OCI-LY3 (cell line): ENCODE measurements around the gene NDUFB1.

Source experiments
- H2AFZ ChIP-seq: fragments of 200-600, 300-600 bp; shearing (Covaris generic); 2 replicates; pipeline ENCODE4 v1.6.0; 2014; ENCODE audit warnings: antibody characterized with exemption, low read depth, low read length
- H3K27ac ChIP-seq: fragments of 200-600, 300-600 bp; sonication (generic); 2 replicates; pipeline ENCODE4 v1.5.1; 2014; ENCODE audit warnings: mild to moderate bottlenecking, low read length, moderate library complexity, mixed read lengths
- H3K27me3 ChIP-seq: fragments of 200-600, 300-600 bp; sonication (generic); 2 replicates; pipeline ENCODE4 v1.6.1; 2014; ENCODE audit warnings: low read depth, low read length, mixed read lengths
- H3K36me3 ChIP-seq: fragments of 200-600, 300-600 bp; sonication (generic); replicated peaks from 2 replicates; pipeline ENCODE3; 2014; ENCODE audit warnings: low read depth, low read length, mixed read lengths
- H3K4me1 ChIP-seq: fragments of 300-600, 200-600 bp; sonication (generic); 2 replicates; pipeline ENCODE4 v1.6.1; 2014; ENCODE audit warnings: low read length, mixed read lengths
- H3K4me2 ChIP-seq: fragments of 200-600, 300-600 bp; sonication (generic); 2 replicates; pipeline ENCODE4 v1.6.1; 2014; ENCODE audit warnings: low read length, mixed read lengths
- H3K4me3 ChIP-seq: fragments of 300-600, 200-600 bp; sonication (generic); 2 replicates; pipeline ENCODE4 v1.5.1; 2014; ENCODE audit warnings: antibody characterized with exemption, mild to moderate bottlenecking, low read length, moderate library complexity
- H3K79me2 ChIP-seq: fragments of 300-600, 200-600 bp; shearing (Covaris generic); 2 replicates; pipeline ENCODE4 v1.6.1; 2014; ENCODE audit warnings: mild to moderate bottlenecking, low read length, mixed read lengths
- H3K9ac ChIP-seq: fragments of 300-600, 200-600 bp; shearing (Covaris generic); 2 replicates; pipeline ENCODE4 v1.6.0; 2014; ENCODE audit warnings: mild to moderate bottlenecking, low read length, moderate library complexity
- H3K9me3 ChIP-seq: fragments of 200-600, 300-600 bp; shearing (Covaris generic); 2 replicates; pipeline ENCODE4 v1.6.1; 2014; ENCODE audit warnings: low read length, mixed read lengths; ENCODE audit not compliant: insufficient read depth
- H4K20me1 ChIP-seq: fragments of 200-600, 300-600 bp; sonication (generic); 2 replicates; pipeline ENCODE4 v1.6.1; 2016; ENCODE audit warnings: low read length, mixed read lengths; ENCODE audit not compliant: insufficient read depth
- CTCF ChIP-seq: fragments of 200-600, 300-600 bp; sonication (generic); IDR thresholded peaks from 2 replicates; pipeline ENCODE4 v1.5.1; 2014; ENCODE audit warnings: antibody characterized with exemption, low read length, low read depth
- EZH2phosphoT487 ChIP-seq: fragments of 200-600 bp; shearing (Covaris generic); IDR thresholded peaks from 2 replicates; pipeline ENCODE4 v1.6.1; 2018; ENCODE audit warnings: antibody characterized with exemption, mixed run types, low read depth

The NDUFB1 gene

GRCh38 chr14:92154283-92154942 lies 32.9 kb upstream of the NDUFB1 start:
- H3K36me3 ChIP-seq: peaks cover 39% of the 10 kb centered on the region
- no peak overlapping the region for H2AFZ ChIP-seq
- no peak overlapping the region for H3K4me2 ChIP-seq
- H3K4me1 ChIP-seq: no peaks in the 10 kb centered on the region
- no peaks in the 10 kb centered on the region for H3K27me3 ChIP-seq
- H4K20me1 ChIP-seq: no peaks in the 10 kb centered on the region
- no peak overlapping the region for H3K4me3 ChIP-seq
- H3K79me2 ChIP-seq: no peaks in the 10 kb centered on the region
- no peak overlapping the region for H3K9ac ChIP-seq
- TF ChIP-seq CTCF (no peak), EZH2phosphoT487 (no peak)
- no peak overlapping the region for H3K27ac ChIP-seq
- no peaks in the 10 kb centered on the region for H3K9me3 ChIP-seq

- Histone ChIP-seq H2AFZ (no peak overlapping the region), H3K4me1 (no peaks in the 10 kb centered on the region), H3K36me3 (peaks cover 39% of the 10 kb centered on the region), H3K27me3 (no peaks in the 10 kb centered on the region), H3K79me2 (no peaks in the 10 kb centered on the region), H4K20me1 (no peaks in the 10 kb centered on the region), H3K27ac (no peak overlapping the region), H3K4me2 (no peak overlapping the region), H3K4me3 (no peak overlapping the region), H3K9ac (no peak overlapping the region), H3K9me3 (no peaks in the 10 kb centered on the region)
- TF ChIP-seq EZH2phosphoT487 (no peak), CTCF (no peak)
Measured at GRCh38 chr14:92153581-92153980, 32.1 kb upstream of the NDUFB1 start.

- no peak overlapping the region for H2AFZ ChIP-seq
- no peak overlapping the region for H3K9ac ChIP-seq
- H3K4me3 ChIP-seq: no peak overlapping the region
- H3K4me1 ChIP-seq: no peaks in the 10 kb centered on the region
- no peaks in the 10 kb centered on the region for H3K27me3 ChIP-seq
- no peak overlapping the region for H3K27ac ChIP-seq
- H3K36me3 ChIP-seq: peaks cover 64% of the 10 kb centered on the region
- no peaks in the 10 kb centered on the region for H4K20me1 ChIP-seq
- no peak overlapping the region for H3K4me2 ChIP-seq
- H3K9me3 ChIP-seq: no peaks in the 10 kb centered on the region
- no peak for TF ChIP-seq EZH2phosphoT487
- no peak for TF ChIP-seq CTCF
- H3K79me2 ChIP-seq: 0 out of 2 replicates have a peak, but pooled peaks cover 4% of the 10 kb centered on the region
Measured at GRCh38 chr14:92144708-92145107, 23.2 kb upstream of the NDUFB1 start.

GRCh38 chr14:92143962-92144361 lies 22.5 kb upstream of the NDUFB1 start:
- no peak overlapping the region for H3K4me2 ChIP-seq

More at GRCh38 chr14:92143962-92144361, 22.5 kb upstream of the NDUFB1 start:
- Histone ChIP-seq H3K4me1 (no peaks in the 10 kb centered on the region), H3K79me2 (0 out of 2 replicates have a peak, but pooled peaks cover 4% of the 10 kb centered on the region), H3K9me3 (no peaks in the 10 kb centered on the region), H4K20me1 (no peaks in the 10 kb centered on the region), H3K9ac (no peak overlapping the region), H2AFZ (no peak overlapping the region), H3K4me3 (no peak overlapping the region), H3K27ac (no peak overlapping the region), H3K36me3 (peaks cover 60% of the 10 kb centered on the region), H3K27me3 (no peaks in the 10 kb centered on the region)
- TF ChIP-seq EZH2phosphoT487 (no peak), CTCF (no peak)
